Sigmoid colon (tissue), 7 donors: ENCODE data around the gene MIB1. TPM values are rescaled to one million over a fixed set of nuclear protein-coding genes. Genes with fewer than 3 reads are reported as not detected.

ENCODE experiments used
- DNase-seq: peaks from one replicate; pipeline ENCODE4 v3.0.0-alpha.2; 2019
- H3K27ac ChIP-seq, 4 donors: fragments of 200-600 bp; sonication (generic); one replicate each; pipeline ENCODE4 v1.5.1; 2016 to 2019; ENCODE audit warnings: mild to moderate bottlenecking in 1 of 4
- H3K27me3 ChIP-seq, 3 donors: fragments of 200-600 bp; sonication (generic); one replicate each; pipeline ENCODE4 v1.5.1; 2019; ENCODE audit warnings: mild to moderate bottlenecking in 1 of 3
- H3K36me3 ChIP-seq, 4 donors: fragments of 200-600 bp; sonication (generic); one replicate each; pipeline ENCODE4 v1.5.1; 2016 to 2019
- H3K4me1 ChIP-seq, 4 donors: fragments of 200-600 bp; sonication (generic); one replicate each; pipeline ENCODE4 v1.5.1; 2017 to 2019
- H3K4me3 ChIP-seq, 4 donors: fragments of 200-600 bp; sonication (generic); one replicate each; pipeline ENCODE4 v1.5.1; 2017 to 2019; ENCODE audit warnings: mild to moderate bottlenecking in 2 of 4, moderate library complexity in 1 of 4
- H3K9me3 ChIP-seq, 4 donors: fragments of 200-600 bp in 3 of 4; sonication (generic) in 3 of 4; one replicate each; pipeline versions ENCODE4 v1.5.1 to v1.6.1; 2013 to 2019
- EP300 ChIP-seq, 4 donors: sonication (generic); formaldehyde crosslinking; IDR thresholded peaks; one replicate each; pipeline ENCODE4 v1.6.1; 2017; ENCODE audit warnings: antibody characterized with exemption in 4 of 4
- POLR2A ChIP-seq, 2 donors: fragments of 450-650 bp; IDR thresholded peaks; one replicate each; pipeline ENCODE4 v1.6.1; 2016; ENCODE audit warnings: antibody characterized with exemption in 2 of 2, mild to moderate bottlenecking in 2 of 2, moderate library complexity in 2 of 2
- POLR2AphosphoS5 ChIP-seq, 4 donors: sonication (generic); formaldehyde crosslinking; IDR thresholded peaks; one replicate each; pipeline ENCODE4 v1.6.1; 2017; ENCODE audit warnings: antibody characterized with exemption in 4 of 4
- WGBS, 2 donors: extraction: QIAGEN DNeasy Blood & Tissue Kit; methylation state at CpG; one replicate each; pipeline ENCODE4 v1.1.7; 2013; 5-methylcytosine and 5-hydroxymethylcytosine counted together
- intact Hi-C: fragments of 100-400 bp; cut with DNase I; formaldehyde crosslinking; loops from one replicate; pipeline ENCODE4 v1.15.1; 2023
- polyA plus RNA-seq, 3 donors: library from polyadenylated mRNA; stranded (reverse); fragments of 200-250 nt; gene quantifications; one replicate each; pipeline ENCODE4 v1.2.3, GENCODE V29; 2013
- total RNA-seq, 4 donors: library from RNA; depleted of rRNA; stranded (reverse); fragments of >200 nt; gene quantifications; one replicate each; pipeline ENCODE4 v1.1.0, GENCODE V29; 2016
- TF ChIP-seq, protein P1 (sequence below), 4 experiments: fragments of 450-650 bp in 3 of 4; fragments of 200-600 bp in 1 of 4; IDR thresholded peaks; one replicate each; pipeline ENCODE4 v1.5.1; 2016 to 2019; ENCODE audit warnings: antibody characterized with exemption in 4 of 4, mild to moderate bottlenecking in 3 of 4, moderate library complexity in 2 of 4
- donor health status: healthy with polysubstance abuse.
- donor health status: Bipolar disorder and iron deficiency.
- donor health status: healthy.

Gene MIB1
- total and polyA plus RNA-seq, 7 donors, result 4.2 to 45.7 (median 31.9) TPM

DNA sequence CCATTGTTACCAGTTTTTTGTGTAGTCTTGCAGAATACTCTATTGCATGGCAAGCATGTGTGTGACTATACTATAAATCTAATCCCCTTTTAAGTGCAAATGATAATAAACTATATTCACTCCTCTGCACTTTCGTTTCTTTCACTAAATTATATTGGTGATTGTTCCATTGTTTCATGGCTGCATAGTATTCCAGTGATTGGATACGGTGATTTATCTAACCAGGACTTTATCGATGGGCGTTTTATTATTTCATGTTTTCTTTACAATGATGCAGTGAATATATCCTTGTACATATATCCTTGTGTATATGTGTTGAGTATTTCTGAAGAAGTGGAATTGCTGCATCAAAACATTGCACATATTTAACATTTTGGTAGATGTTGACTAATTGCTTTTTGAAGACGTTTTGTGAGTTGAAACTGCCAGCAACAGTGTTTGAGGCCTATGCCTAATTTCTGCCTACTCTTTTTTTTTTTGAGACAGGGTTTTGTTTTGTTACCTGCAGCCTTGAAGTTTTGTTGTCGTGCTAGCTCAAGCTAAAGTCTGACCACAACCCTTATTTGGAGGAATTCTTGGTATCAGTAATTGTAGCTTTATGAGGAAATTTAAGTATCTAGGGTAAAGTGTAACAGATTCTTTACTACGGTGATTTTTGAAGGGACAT lies 2.7 kb downstream of the MIB1 start:
- Histone ChIP-seq H3K27me3 (no peaks in the 10 kb centered on the region), H3K4me1 (peaks cover 0 to 32% (median 18%) of the 10 kb centered on the region in 4 donors), H3K9me3 (no peaks in the 10 kb centered on the region), H3K27ac (no peak overlapping the region), H3K36me3 (no peaks in the 10 kb centered on the region), H3K4me3 (no peak overlapping the region)
- TF ChIP-seq POLR2AphosphoS5 (IDR thresholded peaks at IDR 0.05), result no peak
- no peak for TF ChIP-seq POLR2A (IDR thresholded peaks at IDR 0.05)
- TF ChIP-seq, protein P1, sequence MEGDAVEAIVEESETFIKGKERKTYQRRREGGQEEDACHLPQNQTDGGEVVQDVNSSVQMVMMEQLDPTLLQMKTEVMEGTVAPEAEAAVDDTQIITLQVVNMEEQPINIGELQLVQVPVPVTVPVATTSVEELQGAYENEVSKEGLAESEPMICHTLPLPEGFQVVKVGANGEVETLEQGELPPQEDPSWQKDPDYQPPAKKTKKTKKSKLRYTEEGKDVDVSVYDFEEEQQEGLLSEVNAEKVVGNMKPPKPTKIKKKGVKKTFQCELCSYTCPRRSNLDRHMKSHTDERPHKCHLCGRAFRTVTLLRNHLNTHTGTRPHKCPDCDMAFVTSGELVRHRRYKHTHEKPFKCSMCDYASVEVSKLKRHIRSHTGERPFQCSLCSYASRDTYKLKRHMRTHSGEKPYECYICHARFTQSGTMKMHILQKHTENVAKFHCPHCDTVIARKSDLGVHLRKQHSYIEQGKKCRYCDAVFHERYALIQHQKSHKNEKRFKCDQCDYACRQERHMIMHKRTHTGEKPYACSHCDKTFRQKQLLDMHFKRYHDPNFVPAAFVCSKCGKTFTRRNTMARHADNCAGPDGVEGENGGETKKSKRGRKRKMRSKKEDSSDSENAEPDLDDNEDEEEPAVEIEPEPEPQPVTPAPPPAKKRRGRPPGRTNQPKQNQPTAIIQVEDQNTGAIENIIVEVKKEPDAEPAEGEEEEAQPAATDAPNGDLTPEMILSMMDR (IDR thresholded peaks at IDR 0.05), result no peak
- no peak for TF ChIP-seq EP300 (IDR thresholded peaks at IDR 0.05)
- WGBS, 2 donors, result 82 to 85% methylated on average over 7 of the region's 7 CpGs
- intact Hi-C loops, result loop anchor here (5.0 to 10.0 kb wide), 2 partner anchors 58 to 89 kb away; no protein-coding TSS in a partner anchor
- DNase-seq, result no peak

DNA sequence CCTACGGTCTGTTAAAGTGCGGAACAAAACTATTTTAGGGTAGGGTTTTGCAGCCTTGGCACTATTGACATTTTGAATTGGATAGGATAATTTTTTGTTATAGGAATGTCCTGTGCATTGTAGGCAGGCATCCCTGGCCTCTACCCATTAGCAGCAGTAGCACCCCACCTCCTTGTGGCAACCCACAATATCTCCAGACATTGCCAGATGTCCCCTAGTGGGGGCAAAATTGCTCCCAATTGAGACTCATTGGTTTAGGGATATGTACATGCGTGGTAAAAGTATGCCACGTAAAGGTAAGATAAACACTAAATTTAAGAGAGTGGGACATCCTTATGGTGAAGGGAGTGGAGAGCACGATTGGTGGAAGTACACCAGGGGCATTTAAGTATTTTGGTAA lies 4.6 kb downstream of the MIB1 start:
- WGBS, 2 donors, result 75 to 85% methylated on average over 5 of the region's 5 CpGs
- H3K9me3 ChIP-seq, result no peaks in the 10 kb centered on the region
- intact Hi-C loops, result loop anchor here (10.0 kb wide), 1 partner anchor 60 kb away; no protein-coding TSS in a partner anchor
- DNase-seq, result no peak
- peaks cover 0 to 28% (median 16%) of the 10 kb centered on the region in 4 donors for H3K4me1 ChIP-seq
- H3K4me3 ChIP-seq, result no peak overlapping the region
- TF ChIP-seq, protein P1 (IDR thresholded peaks at IDR 0.05), result no peak
- no peak for TF ChIP-seq EP300 (IDR thresholded peaks at IDR 0.05)
- no peak for TF ChIP-seq POLR2A (IDR thresholded peaks at IDR 0.05)
- TF ChIP-seq POLR2AphosphoS5 (IDR thresholded peaks at IDR 0.05), result no peak
- no peaks in the 10 kb centered on the region for H3K36me3 ChIP-seq
- H3K27me3 ChIP-seq, result no peaks in the 10 kb centered on the region
- no peak overlapping the region for H3K27ac ChIP-seq

DNA sequence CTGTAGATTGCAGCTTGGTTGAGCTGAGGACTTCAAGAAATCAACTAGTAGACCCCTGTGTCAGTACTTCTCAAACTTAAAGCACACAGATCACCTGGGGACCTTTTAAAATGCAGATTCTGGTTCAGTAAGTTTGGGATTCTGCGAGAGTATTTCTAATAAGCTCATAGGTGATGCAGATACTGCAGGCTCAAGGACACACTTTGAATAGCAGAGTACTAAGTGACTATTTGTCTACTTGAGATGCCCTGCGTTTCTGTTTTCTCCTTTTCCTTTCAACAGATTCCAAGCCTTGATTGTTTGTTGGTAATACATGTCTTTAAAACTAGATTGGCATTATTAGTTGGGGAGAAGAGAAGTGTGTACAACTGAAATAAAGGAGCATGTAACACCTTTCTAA lies 6.7 kb downstream of the MIB1 start:
- Histone ChIP-seq H3K27me3 (no peaks in the 10 kb centered on the region), H3K36me3 (no peaks in the 10 kb centered on the region), H3K4me3 (no peak overlapping the region), H3K4me1 (peaks cover 0 to 31% (median 12%) of the 10 kb centered on the region in 4 donors), H3K9me3 (no peaks in the 10 kb centered on the region), H3K27ac (no peak overlapping the region)
- WGBS, 2 donors, result 59 to 75% methylated on average over 2 of the region's 2 CpGs
- intact Hi-C loops, result loop anchor here (10.0 kb wide), 1 partner anchor 62 kb away; no protein-coding TSS in a partner anchor
- no peak for DNase-seq
- TF ChIP-seq, protein P1 (IDR thresholded peaks at IDR 0.05), result no peak

DNA sequence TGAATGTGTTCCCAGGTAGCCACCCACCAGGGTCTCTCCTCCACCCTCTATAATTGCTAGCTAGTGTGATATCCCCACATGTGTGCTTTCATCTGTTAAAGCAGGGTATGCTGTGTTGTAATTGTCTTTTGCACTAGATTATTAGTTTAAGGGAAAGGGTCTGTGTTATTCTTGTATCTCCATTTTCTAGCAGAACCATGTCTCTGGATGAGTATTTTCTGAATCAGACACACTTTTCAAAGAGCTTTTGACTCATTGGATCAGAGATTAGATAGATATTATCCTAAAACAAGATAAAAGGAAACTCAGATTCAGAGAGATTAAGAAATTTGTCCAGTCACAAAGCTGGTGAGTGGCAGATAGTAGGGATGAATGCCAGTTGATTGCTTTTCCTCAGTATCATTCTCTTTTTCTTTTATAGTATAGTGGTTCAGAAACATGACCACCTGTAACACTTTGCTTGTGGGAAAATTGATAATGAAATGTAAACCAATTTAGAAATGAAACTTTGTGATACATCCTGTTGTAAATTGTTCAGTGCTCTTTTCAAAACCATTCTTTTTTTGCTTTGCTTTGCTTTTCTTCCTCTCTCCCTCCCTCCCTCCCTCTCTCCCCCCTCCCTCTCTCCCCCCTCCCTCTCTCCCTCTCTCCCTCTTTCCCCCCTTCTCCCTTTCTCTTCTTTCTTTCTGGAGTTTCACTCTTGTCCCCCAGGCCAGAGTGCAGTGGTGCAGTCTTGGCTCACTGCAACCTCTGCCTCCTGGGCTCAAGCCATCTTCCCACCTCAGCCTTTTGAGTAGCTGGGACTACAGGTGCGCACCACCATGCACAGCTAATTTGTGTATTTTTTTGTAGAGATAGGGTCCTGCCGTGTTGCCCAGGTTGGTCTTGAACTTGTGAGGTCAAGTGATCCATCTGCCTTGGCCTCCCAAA lies 7.4 kb downstream of the MIB1 start:
- TF ChIP-seq POLR2A (IDR thresholded peaks at IDR 0.05) (no peak), EP300 (IDR thresholded peaks at IDR 0.05) (no peak), POLR2AphosphoS5 (IDR thresholded peaks at IDR 0.05) (no peak)
- TF ChIP-seq, protein P1 (IDR thresholded peaks at IDR 0.05), result no peak
- DNase-seq, result no peak
- H3K4me3 ChIP-seq, result no peak overlapping the region
- no peaks in the 10 kb centered on the region for H3K9me3 ChIP-seq
- intact Hi-C loops, result loop anchor here (10.0 kb wide), 1 partner anchor 63 kb away; no protein-coding TSS in a partner anchor
- no peaks in the 10 kb centered on the region for H3K27me3 ChIP-seq
- 84 to 89% methylated on average over 2 of the region's 2 CpGs for WGBS, 2 donors
- H3K36me3 ChIP-seq, result no peaks in the 10 kb centered on the region
- peaks cover 0 to 23% (median 8%) of the 10 kb centered on the region in 4 donors for H3K4me1 ChIP-seq
- H3K27ac ChIP-seq, result no peak overlapping the region
